22Rv1 (cell line): Measurements from ENCODE around the gene LRSAM1.

Source experiments
- CTCF ChIP-seq: fragments of 450-650 bp; IDR thresholded peaks from 2 replicates; pipeline ENCODE4 v1.5.1; 2017; ENCODE audit warnings: mild to moderate bottlenecking
- ZFX ChIP-seq: fragments of 450-650 bp; IDR thresholded peaks from 2 replicates; pipeline ENCODE4 v1.6.1; 2017; ENCODE audit warnings: antibody characterized with exemption, borderline replicate concordance

GRCh38 chr9:127470662-127471061, 19.4 kb downstream of the LRSAM1 start:
- TF ChIP-seq CTCF (no peak), ZFX (no peak)
